Fibroblast of lung (primary cell): ENCODE data around the gene ZFPM1. TPM values are rescaled to one million over a fixed set of nuclear protein-coding genes. Genes with fewer than 3 reads are reported as not detected.

Experiments
- DNase-seq, 2 donors: peaks; one replicate each; pipeline versions ENCODE4 v3.0.0 to v3.0.0-alpha.2; 2010; ENCODE audit warnings: low read depth in 2 of 2
- H2AFZ ChIP-seq: 2 replicates; pipeline ENCODE4 v1.5.1; 2012; ENCODE audit warnings: low read length, control low read depth, inconsistent platforms
- H3K27ac ChIP-seq: 2 replicates; pipeline ENCODE4 v1.5.1; 2011; ENCODE audit warnings: low read length, control low read depth; ENCODE audit not compliant: insufficient read depth
- H3K27me3 ChIP-seq: 2 replicates; pipeline ENCODE4 v1.5.1; 2011; ENCODE audit warnings: mild to moderate bottlenecking, low read length; ENCODE audit not compliant: control insufficient read depth, insufficient read depth
- H3K36me3 ChIP-seq: 2 replicates; pipeline ENCODE4 v1.5.1; 2011; ENCODE audit warnings: low read length; ENCODE audit not compliant: control insufficient read depth, insufficient read depth
- H3K4me1 ChIP-seq: 2 replicates; pipeline ENCODE4 v1.5.1; 2011; ENCODE audit warnings: low read length; ENCODE audit not compliant: control insufficient read depth, insufficient read depth; ENCODE audit errors: extremely low read depth
- H3K4me2 ChIP-seq: 2 replicates; pipeline ENCODE4 v1.5.1; 2011; ENCODE audit warnings: low read length, control low read depth; ENCODE audit not compliant: insufficient read depth; ENCODE audit errors: extremely low read depth
- H3K4me3 ChIP-seq, 4 experiments: fragments of 200-600 bp in 1 of 4; sonication (generic) in 1 of 4; replicated peaks in 1 of 4; 2 replicates each; pipeline ENCODE4 v1.5.1; 2011 to 2016; ENCODE audit warnings: low read length in 4 of 4, low read depth in 3 of 4, mild to moderate bottlenecking in 3 of 4, control low read depth in 2 of 4, inconsistent platforms in 1 of 4, mixed read lengths in 1 of 4; ENCODE audit not compliant: insufficient read depth in 1 of 4; ENCODE audit errors: control extremely low read depth in 1 of 4
- H3K79me2 ChIP-seq: 2 replicates; pipeline ENCODE4 v1.5.1; 2012; ENCODE audit warnings: mild to moderate bottlenecking, low read length, inconsistent platforms; ENCODE audit not compliant: control insufficient read depth, insufficient read depth
- H3K9ac ChIP-seq: 2 replicates; pipeline ENCODE4 v1.5.1; 2011; ENCODE audit warnings: mild to moderate bottlenecking, low read length, control low read depth; ENCODE audit not compliant: insufficient read depth
- H3K9me3 ChIP-seq: 2 replicates; pipeline ENCODE4 v1.5.1; 2012; ENCODE audit warnings: low read depth, low read length; ENCODE audit not compliant: control insufficient read depth, insufficient read depth
- H4K20me1 ChIP-seq: 2 replicates; pipeline ENCODE4 v1.5.1; 2011; ENCODE audit warnings: low read length; ENCODE audit not compliant: control insufficient read depth, insufficient read depth; ENCODE audit errors: extremely low read depth
- CTCF ChIP-seq, 2 donors: IDR thresholded peaks in 1 of 2; conservative IDR thresholded peaks in 1 of 2; 1 replicate in 1 of 2; 2 replicates in 1 of 2; pipeline ENCODE4 v1.5.1; 2011 to 2012; ENCODE audit warnings: low read length in 2 of 2, control low read depth in 1 of 2, inconsistent platforms in 1 of 2, low read depth in 1 of 2, mild to moderate bottlenecking in 1 of 2
- EZH2 ChIP-seq: IDR thresholded peaks from 2 replicates; pipeline ENCODE4 v1.5.1; 2012; ENCODE audit warnings: low read length, control low read depth, mild to moderate bottlenecking; ENCODE audit errors: missing control alignments
- polyA plus RNA-seq, 2 donors: library from polyadenylated mRNA; depleted of rRNA in 1 of 2; stranded (reverse) in 1 of 2; unstranded in 1 of 2; fragments of >200 nt; gene quantifications; 2 replicates each; pipeline ENCODE4 v1.2.1, GENCODE V29; 2011 to 2012; ENCODE audit warnings: missing spikeins in 1 of 2
- total RNA-seq: library from RNA; depleted of rRNA; stranded (reverse); fragments of >200 nt; gene quantifications from 2 replicates; pipeline ENCODE4 v1.2.1, GENCODE V29; 2014

ZFPM1 gene
- total and polyA plus RNA-seq, 2 donors (not counting 1 experiment from before 2014, with no cell fraction given), result 0.27 to 1.7 TPM

GRCh38 chr16:88560714-88561484, 107.8 kb downstream of the ZFPM1 start:
- Histone ChIP-seq H3K36me3 (no peaks in the 10 kb centered on the region), H2AFZ (no peak overlapping the region), H3K4me2 (no peak overlapping the region), H3K9ac (no peak overlapping the region), H3K4me3 (no peak overlapping the region), H3K79me2 (no peaks in the 10 kb centered on the region), H3K9me3 (no peaks in the 10 kb centered on the region), H3K27me3 (peaks cover 16% of the 10 kb centered on the region), H3K27ac (no peak overlapping the region), H4K20me1 (no peaks in the 10 kb centered on the region), H3K4me1 (no peaks in the 10 kb centered on the region)
- peak; percentile 22 to 31 for DNase-seq
- no peak for TF ChIP-seq EZH2
- TF ChIP-seq CTCF (conservative IDR thresholded peaks at IDR 0.05 in 1 of 2, IDR thresholded peaks at IDR 0.05 in 1 of 2; ENCODE audit: low read depth in 1 of 2, low read length in 2 of 2), result no peak

- peak; percentile 28 to 63 for DNase-seq
- peak overlapping the region; percentile 50 for H3K9ac ChIP-seq
- peak overlapping the region; percentile 90 for H3K4me2 ChIP-seq
- TF ChIP-seq EZH2 (no peak), CTCF (conservative IDR thresholded peaks at IDR 0.05 in 1 of 2, IDR thresholded peaks at IDR 0.05 in 1 of 2; ENCODE audit: low read depth in 1 of 2, low read length in 2 of 2) (peak; percentile 63 to 68)
- no peaks in the 10 kb centered on the region for H3K79me2 ChIP-seq
- H3K27ac ChIP-seq, result no peak overlapping the region
- no peaks in the 10 kb centered on the region for H3K36me3 ChIP-seq
- H3K4me3 ChIP-seq, result peak overlapping the region; percentile 28 to 53 (median 38)
- peaks cover 4% of the 10 kb centered on the region for H3K4me1 ChIP-seq
- H3K27me3 ChIP-seq, result peaks cover 13% of the 10 kb centered on the region
- peak overlapping the region; percentile 73 for H2AFZ ChIP-seq
- H3K9me3 ChIP-seq, result no peaks in the 10 kb centered on the region
- no peaks in the 10 kb centered on the region for H4K20me1 ChIP-seq
Measured at GRCh38 chr16:88561485-88562359, 108.6 kb downstream of the ZFPM1 start.

GRCh38 chr16:88566158-88566557, 113.1 kb downstream of the ZFPM1 start:
- TF ChIP-seq EZH2, result no peak
- TF ChIP-seq CTCF (conservative IDR thresholded peaks at IDR 0.05 in 1 of 2, IDR thresholded peaks at IDR 0.05 in 1 of 2; ENCODE audit: low read depth in 1 of 2, low read length in 2 of 2), result no peak
- Histone ChIP-seq H3K4me3 (no peak overlapping the region), H3K27ac (no peak overlapping the region), H3K27me3 (no peaks in the 10 kb centered on the region), H2AFZ (no peak overlapping the region), H3K36me3 (no peaks in the 10 kb centered on the region), H3K4me1 (peaks cover 8% of the 10 kb centered on the region), H4K20me1 (no peaks in the 10 kb centered on the region), H3K9me3 (no peaks in the 10 kb centered on the region), H3K4me2 (no peak overlapping the region), H3K9ac (no peak overlapping the region), H3K79me2 (peaks cover 7% of the 10 kb centered on the region)
- peak; percentile 21 to 72 for DNase-seq
